Esophagus muscularis mucosa (tissue), 4 donors: ENCODE measurements around the gene CAMK2A. TPM values are rescaled to one million over a fixed set of nuclear protein-coding genes. Genes with fewer than 3 reads are reported as not detected.

Experiments used
- DNase-seq: peaks from one replicate; pipeline ENCODE4 v3.0.0-alpha.2; 2017; ENCODE audit errors: extremely low spot score
- H3K27ac ChIP-seq, 4 donors: fragments of 200-600 bp; sonication (generic); replicated peaks in 1 of 4; 1 replicate in 3 of 4; 2 replicates in 1 of 4; pipeline ENCODE4 v1.5.1; 2016 to 2019; ENCODE audit warnings: mild to moderate bottlenecking in 1 of 4
- H3K27me3 ChIP-seq, 4 donors: fragments of 200-600 bp; sonication (generic); one replicate each; pipeline versions ENCODE4 v1.5.1 to v1.6.0; 2016 to 2019
- H3K36me3 ChIP-seq, 4 donors: fragments of 200-600 bp; sonication (generic); one replicate each; pipeline ENCODE4 v1.5.1; 2016 to 2019
- H3K4me1 ChIP-seq, 4 donors: fragments of 200-600 bp; sonication (generic); one replicate each; pipeline ENCODE4 v1.5.1; 2016 to 2019
- H3K4me3 ChIP-seq, 4 donors: fragments of 200-600 bp; sonication (generic); 1 replicate in 2 of 4; 2 replicates in 2 of 4; pipeline ENCODE4 v1.5.1; 2016 to 2019; ENCODE audit warnings: mild to moderate bottlenecking in 4 of 4, moderate library complexity in 1 of 4
- H3K9me3 ChIP-seq, 4 donors: fragments of 200-600 bp; sonication (generic); 1 replicate in 3 of 4; 2 replicates in 1 of 4; pipeline ENCODE4 v1.5.1; 2016 to 2019
- EP300 ChIP-seq: sonication (generic); formaldehyde crosslinking; IDR thresholded peaks from one replicate; pipeline ENCODE4 v1.6.1; 2017; ENCODE audit warnings: antibody characterized with exemption
- POLR2A ChIP-seq: fragments of 450-650 bp; IDR thresholded peaks from one replicate; pipeline ENCODE4 v1.6.1; 2017; ENCODE audit warnings: antibody characterized with exemption, moderate library complexity, mild to moderate bottlenecking, low read depth
- POLR2AphosphoS5 ChIP-seq, 2 donors: sonication (generic); formaldehyde crosslinking; IDR thresholded peaks; one replicate each; pipeline ENCODE4 v1.6.1; 2017; ENCODE audit warnings: antibody characterized with exemption in 2 of 2
- whole genome bisulfite sequencing: methylation state at CpG from one replicate; pipeline ENCODE4 v1.1.5; 2018; 5-methylcytosine and 5-hydroxymethylcytosine counted together
- intact Hi-C: fragments of 100-400 bp; cut with DNase I; formaldehyde crosslinking; loops from one replicate; pipeline ENCODE4 v1.15.1; 2023
- total RNA-seq, 4 donors: library from RNA; depleted of rRNA; stranded (reverse); fragments of >200 nt; gene quantifications; one replicate each; pipeline versions ENCODE4 v1.1.0 to v1.2.1, GENCODE V29; 2016
- TF ChIP-seq, protein P1 (sequence below), 3 experiments: fragments of 200-600 bp in 2 of 3; fragments of 450-650 bp in 1 of 3; sonication (generic) in 2 of 3; IDR thresholded peaks; one replicate each; pipeline ENCODE4 v1.5.1; 2017 to 2019; ENCODE audit warnings: antibody characterized with exemption in 3 of 3, mild to moderate bottlenecking in 2 of 3, moderate library complexity in 1 of 3

Gene CAMK2A
- total RNA-seq, 4 donors from 2014 or later = 2.5 to 8.0 (median 3.8) TPM

DNA sequence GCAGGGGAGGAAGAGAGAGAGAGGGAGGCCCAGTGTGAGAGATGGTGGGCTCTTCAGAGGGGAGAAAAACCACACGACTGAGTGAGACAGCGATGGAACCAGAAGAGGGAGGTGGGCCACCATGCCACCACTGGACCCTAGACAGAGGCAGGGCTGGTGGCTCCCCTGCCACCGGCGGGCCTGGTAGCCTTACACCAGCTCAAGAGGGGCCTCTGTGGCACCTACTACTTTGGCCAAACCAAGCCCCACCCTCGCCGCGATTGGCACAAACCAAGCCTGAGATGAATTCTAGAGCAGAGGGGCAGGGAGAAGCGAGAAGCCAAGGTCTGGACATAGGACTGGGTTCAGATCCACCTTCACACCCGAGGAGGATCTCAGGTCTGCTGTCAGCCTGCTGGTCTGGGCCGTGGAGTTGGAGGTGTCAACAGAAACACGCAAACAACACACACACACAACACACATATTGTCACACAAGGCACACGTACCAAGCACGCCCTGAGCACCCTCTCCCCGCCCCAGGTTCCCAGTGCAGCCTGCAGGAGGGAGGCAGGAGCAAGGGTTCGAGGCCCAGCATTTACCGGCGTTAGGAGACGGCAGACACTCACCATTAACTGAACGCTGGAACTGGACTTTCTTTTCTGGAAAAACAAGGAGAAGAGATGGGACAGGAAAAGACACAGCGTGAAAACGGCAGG is 50.3 kb downstream of the CAMK2A start:
- Histone ChIP-seq H3K4me1 (peaks cover 0 to 7% (median 2%) of the 10 kb centered on the region in 4 donors), H3K27ac (no peak overlapping the region), H3K36me3 (peaks cover 0 to 13% (median 4%) of the 10 kb centered on the region in 4 donors), H3K4me3 (no peak overlapping the region), H3K27me3 (no peaks in the 10 kb centered on the region), H3K9me3 (no peaks in the 10 kb centered on the region)
- no peak for DNase-seq
- intact Hi-C loops = no loop called here
- WGBS = 90% methylated on average over 15 of the region's 21 CpGs
- TF ChIP-seq, protein P1, sequence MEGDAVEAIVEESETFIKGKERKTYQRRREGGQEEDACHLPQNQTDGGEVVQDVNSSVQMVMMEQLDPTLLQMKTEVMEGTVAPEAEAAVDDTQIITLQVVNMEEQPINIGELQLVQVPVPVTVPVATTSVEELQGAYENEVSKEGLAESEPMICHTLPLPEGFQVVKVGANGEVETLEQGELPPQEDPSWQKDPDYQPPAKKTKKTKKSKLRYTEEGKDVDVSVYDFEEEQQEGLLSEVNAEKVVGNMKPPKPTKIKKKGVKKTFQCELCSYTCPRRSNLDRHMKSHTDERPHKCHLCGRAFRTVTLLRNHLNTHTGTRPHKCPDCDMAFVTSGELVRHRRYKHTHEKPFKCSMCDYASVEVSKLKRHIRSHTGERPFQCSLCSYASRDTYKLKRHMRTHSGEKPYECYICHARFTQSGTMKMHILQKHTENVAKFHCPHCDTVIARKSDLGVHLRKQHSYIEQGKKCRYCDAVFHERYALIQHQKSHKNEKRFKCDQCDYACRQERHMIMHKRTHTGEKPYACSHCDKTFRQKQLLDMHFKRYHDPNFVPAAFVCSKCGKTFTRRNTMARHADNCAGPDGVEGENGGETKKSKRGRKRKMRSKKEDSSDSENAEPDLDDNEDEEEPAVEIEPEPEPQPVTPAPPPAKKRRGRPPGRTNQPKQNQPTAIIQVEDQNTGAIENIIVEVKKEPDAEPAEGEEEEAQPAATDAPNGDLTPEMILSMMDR (IDR thresholded peaks at IDR 0.05) = no peak
- TF ChIP-seq POLR2A (no peak), POLR2AphosphoS5 (IDR thresholded peaks at IDR 0.05) (no peak), EP300 (no peak)

DNA sequence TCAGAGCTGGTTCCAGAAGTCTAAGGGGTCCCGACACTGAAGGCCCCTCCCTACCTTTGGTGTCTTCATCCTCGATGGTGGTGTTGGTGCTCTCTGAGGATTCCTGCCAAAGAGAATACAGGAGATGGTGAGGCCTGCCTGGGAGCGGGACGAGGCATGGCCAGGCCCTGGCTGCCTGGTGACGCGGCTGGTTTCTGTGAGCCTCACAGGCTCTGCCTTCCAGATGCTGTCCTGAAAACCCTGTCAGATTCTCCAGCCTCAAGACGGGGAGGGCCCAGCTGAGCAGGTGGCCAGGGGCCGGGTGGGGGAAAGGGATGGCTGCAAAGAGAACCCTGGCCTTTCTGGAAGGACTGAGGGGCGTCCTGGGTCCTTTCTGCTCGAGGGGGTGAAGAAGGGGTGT is 50.9 kb downstream of the CAMK2A start:
- DNase-seq = no peak
- Histone ChIP-seq H3K4me3 (no peak overlapping the region), H3K27ac (no peak overlapping the region), H3K9me3 (no peaks in the 10 kb centered on the region), H3K4me1 (peaks cover 0 to 1% (median 0%) of the 10 kb centered on the region in 4 donors), H3K36me3 (peaks cover 0 to 13% (median 5%) of the 10 kb centered on the region in 4 donors), H3K27me3 (no peaks in the 10 kb centered on the region)
- intact Hi-C loops = no loop called here
- 91% methylated on average over 10 of the region's 10 CpGs for WGBS
- TF ChIP-seq EP300 = no peak
- no peak for TF ChIP-seq POLR2AphosphoS5 (IDR thresholded peaks at IDR 0.05)
- no peak for TF ChIP-seq POLR2A

DNA sequence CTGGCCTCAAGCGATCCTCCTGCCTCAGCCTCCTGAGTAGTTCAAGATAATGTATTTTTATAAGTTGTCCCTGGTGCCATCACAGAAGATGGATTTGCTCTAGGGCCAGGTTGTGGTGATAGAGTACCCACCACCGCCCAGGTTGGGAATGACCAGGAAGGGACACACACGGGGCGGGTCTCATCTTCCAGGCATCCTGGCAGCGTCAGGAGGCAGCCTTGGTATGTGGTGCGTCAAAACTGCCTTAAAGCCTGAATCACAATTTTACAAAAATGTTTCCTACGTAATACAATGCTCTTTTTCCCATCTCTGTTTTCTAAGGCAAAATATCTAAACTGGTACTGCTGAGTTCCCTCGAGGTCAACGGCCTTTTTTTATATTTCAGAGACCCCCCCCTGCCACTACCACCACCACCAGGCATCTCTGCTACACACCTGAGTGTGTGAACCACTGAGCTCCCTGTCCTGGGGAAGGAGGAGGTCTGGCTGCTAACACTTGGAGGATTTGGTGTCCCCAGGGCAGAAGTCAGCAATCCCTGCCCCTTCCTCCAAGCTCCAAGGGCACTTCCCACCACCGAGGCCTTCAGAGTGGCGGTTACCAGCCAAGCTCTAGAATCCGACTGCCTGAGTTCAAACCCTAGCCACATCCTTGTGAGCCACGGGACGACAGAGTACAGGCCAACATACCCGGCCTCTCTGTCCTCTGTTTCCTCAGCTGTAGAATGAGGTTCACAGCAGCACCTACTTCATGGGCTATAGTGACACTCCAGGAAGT is 52.4 kb downstream of the CAMK2A start:
- intact Hi-C loops = no loop called here
- DNase-seq = no peak
- no peak overlapping the region for H3K27ac ChIP-seq
- TF ChIP-seq POLR2AphosphoS5 (IDR thresholded peaks at IDR 0.05) (no peak), EP300 (no peak), POLR2A (no peak)
- TF ChIP-seq, protein P1 (IDR thresholded peaks at IDR 0.05) = no peak
- no peaks in the 10 kb centered on the region for H3K9me3 ChIP-seq
- WGBS = 88% methylated on average over 11 of the region's 15 CpGs
- H3K4me3 ChIP-seq = no peak overlapping the region
- H3K4me1 ChIP-seq = no peaks in the 10 kb centered on the region
- peaks cover 0 to 11% (median 5%) of the 10 kb centered on the region in 4 donors for H3K36me3 ChIP-seq
- no peaks in the 10 kb centered on the region for H3K27me3 ChIP-seq

DNA sequence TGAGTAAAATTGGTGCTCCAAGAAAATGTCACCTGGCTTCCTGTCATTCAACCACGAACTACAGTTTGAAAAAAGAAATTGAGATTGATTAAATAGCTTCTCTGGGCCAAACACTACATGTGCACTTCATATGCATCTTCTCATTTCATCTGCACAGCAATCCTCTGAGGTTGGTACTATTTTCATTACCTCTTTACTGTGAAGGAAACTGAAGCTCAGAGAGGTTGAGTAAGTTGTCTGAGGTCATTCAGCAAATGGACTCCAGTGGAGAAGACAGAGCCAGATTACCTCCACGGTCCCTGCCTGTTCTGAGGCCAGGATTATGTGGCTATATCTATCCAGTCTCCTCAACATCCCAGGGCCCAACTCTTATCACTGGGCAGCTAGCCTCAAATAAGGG is 53.3 kb downstream of the CAMK2A start:
- TF ChIP-seq, protein P1 (IDR thresholded peaks at IDR 0.05) = no peak
- TF ChIP-seq POLR2AphosphoS5 (IDR thresholded peaks at IDR 0.05) = no peak
- TF ChIP-seq EP300 = no peak
- TF ChIP-seq POLR2A = no peak
- intact Hi-C loops = no loop called here
- no peaks in the 10 kb centered on the region for H3K27me3 ChIP-seq
- H3K9me3 ChIP-seq = no peaks in the 10 kb centered on the region
- no peak overlapping the region for H3K4me3 ChIP-seq
- DNase-seq = no peak
- H3K4me1 ChIP-seq = no peaks in the 10 kb centered on the region
- H3K27ac ChIP-seq = no peak overlapping the region
- WGBS = 86% methylated on average over 2 of the region's 2 CpGs
- H3K36me3 ChIP-seq = peaks cover 0 to 11% (median 5%) of the 10 kb centered on the region in 4 donors

DNA sequence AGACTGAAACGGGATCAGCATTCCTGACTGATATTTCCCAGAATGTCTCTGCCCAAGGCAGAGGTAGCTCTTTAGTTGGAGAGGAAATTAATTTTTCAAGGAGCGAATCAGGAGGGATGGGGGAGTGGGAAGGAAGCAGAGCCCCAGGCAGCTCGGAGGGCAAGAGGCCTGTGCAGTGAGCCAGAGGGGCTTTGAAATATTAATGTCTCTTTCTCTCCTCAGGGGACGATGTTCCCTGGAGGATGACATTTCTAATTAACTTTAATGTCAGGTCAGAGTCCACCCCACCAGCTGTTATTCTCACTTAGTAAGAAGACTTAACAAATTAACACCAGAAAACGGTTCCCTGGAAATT is 54.1 kb downstream of the CAMK2A start:
- TF ChIP-seq, protein P1 (IDR thresholded peaks at IDR 0.05) = no peak
- TF ChIP-seq EP300 (no peak), POLR2A (no peak), POLR2AphosphoS5 (IDR thresholded peaks at IDR 0.05) (no peak)
- 88% methylated on average over 5 of the region's 5 CpGs for WGBS
- no peak overlapping the region for H3K27ac ChIP-seq

More for the DNA sequence above, 54.1 kb downstream of the CAMK2A start:
- no peak for DNase-seq
- Histone ChIP-seq H3K4me1 (no peaks in the 10 kb centered on the region), H3K9me3 (no peaks in the 10 kb centered on the region), H3K4me3 (no peak overlapping the region), H3K36me3 (peaks cover 0 to 11% (median 5%) of the 10 kb centered on the region in 4 donors), H3K27me3 (no peaks in the 10 kb centered on the region)
- intact Hi-C loops = no loop called here
